SJSA1 (cell line): Measurements from ENCODE around the gene CAMKMT. TPM values are rescaled to one million over a fixed set of nuclear protein-coding genes. Genes with fewer than 3 reads are reported as not detected.

ENCODE experiments used
- DNase-seq, 2 experiments: peaks; one replicate each; pipeline ENCODE4 v3.0.0-alpha.2; 2015 to 2020; ENCODE audit warnings: low spot score in 2 of 2, low read depth in 1 of 2
- H3K27ac ChIP-seq: fragments of 250-450 bp; sonication (Bioruptor Pico); 2 replicates; pipeline ENCODE4 v1.5.1; 2020; ENCODE audit warnings: mild to moderate bottlenecking, moderate library complexity
- H3K27me3 ChIP-seq: fragments of 250-450 bp; sonication (Bioruptor Pico); replicated peaks from 2 replicates; pipeline ENCODE4 v1.5.1; 2020; ENCODE audit warnings: mild to moderate bottlenecking, moderate library complexity
- H3K36me3 ChIP-seq: fragments of 250-450 bp; sonication (Bioruptor Pico); 2 replicates; pipeline ENCODE4 v1.5.1; 2020; ENCODE audit warnings: mild to moderate bottlenecking
- H3K4me1 ChIP-seq: fragments of 250-450 bp; sonication (Bioruptor Pico); replicated peaks from 2 replicates; pipeline ENCODE4 v1.6.1; 2021; ENCODE audit warnings: mild to moderate bottlenecking
- H3K4me3 ChIP-seq: fragments of 250-450 bp; sonication (Bioruptor Pico); 2 replicates; pipeline ENCODE4 v1.5.1; 2020; ENCODE audit warnings: mild to moderate bottlenecking
- H3K9me3 ChIP-seq: fragments of 250-450 bp; sonication (Bioruptor Pico); replicated peaks from 2 replicates; pipeline ENCODE4 v1.5.1; 2020; ENCODE audit warnings: mild to moderate bottlenecking
- total RNA-seq: library from RNA; depleted of rRNA; stranded (reverse); fragments of >200 nt; shearing (Covaris generic); gene quantifications from 2 replicates; pipeline ENCODE4 v1.2.3, GENCODE V29; 2014; rRNA removed

CAMKMT gene
- total RNA-seq, result 4.7 and 11.6 TPM in 2 replicates

DNA sequence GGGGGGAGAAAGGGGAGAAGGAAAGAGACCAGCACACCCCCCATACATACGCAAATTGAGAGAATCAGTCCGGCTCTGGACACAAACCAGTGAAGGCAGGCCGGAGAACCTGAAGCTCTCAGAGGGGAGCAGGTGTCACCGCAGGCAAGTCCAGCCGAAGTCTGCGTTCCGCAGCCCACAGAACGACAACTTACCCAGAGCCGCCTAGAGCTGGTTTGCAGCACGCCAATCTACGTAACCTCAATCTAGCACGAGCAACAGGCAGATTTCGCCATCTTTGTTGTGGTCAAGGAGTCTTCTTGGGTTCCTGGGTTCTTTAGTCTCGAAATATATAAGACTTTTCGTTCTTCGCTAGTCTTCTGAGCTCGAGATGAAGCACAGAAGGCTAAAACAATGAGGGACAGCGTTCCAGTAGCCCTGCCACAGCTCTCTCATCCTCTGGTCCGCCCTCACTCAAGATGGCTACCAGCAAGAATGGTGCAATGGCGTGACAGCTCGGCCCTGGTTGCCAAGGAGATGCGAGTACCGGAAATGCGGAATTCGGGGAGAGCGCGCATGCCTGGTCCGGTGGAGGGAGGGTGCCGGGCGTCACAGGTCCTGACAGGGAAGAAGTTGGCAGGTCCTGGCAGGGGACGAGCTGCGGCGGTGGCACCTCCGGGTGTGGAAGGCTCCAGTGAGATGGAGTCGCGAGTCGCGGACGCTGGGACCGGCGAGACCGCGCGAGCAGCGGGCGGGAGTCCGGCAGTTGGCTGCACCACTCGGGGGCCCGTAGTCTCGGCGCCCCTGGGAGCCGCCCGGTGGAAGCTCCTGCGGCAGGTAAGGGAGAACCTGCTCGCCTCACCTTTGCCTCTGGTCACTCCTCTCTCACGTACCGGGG, at the start of gene CAMKMT, which contains the start of gene PREPL:
Gene CAMKMT, plus strand, starts transcription at position 618 of the 877 bp plus-strand sequence.
Gene PREPL, minus strand, starts transcription at position 165 of the 877 bp plus-strand sequence. CDS start 15,152 bp downstream, outside the sequence.
- H3K27ac ChIP-seq, result peak within 1 kb of the TSS; percentile 100
- H3K4me1 ChIP-seq, result peaks cover 10% of the 10 kb centered on the region; the same call in 1 of the 2 replicates
- no peaks in the 10 kb centered on the region for H3K36me3 ChIP-seq
- H3K27me3 ChIP-seq, result no peaks in the 10 kb centered on the region
- DNase-seq, result peak; percentile 98 to 99
- no peaks in the 10 kb centered on the region for H3K9me3 ChIP-seq
- H3K4me3 ChIP-seq, result peak within 1 kb of the TSS; percentile 68

DNA sequence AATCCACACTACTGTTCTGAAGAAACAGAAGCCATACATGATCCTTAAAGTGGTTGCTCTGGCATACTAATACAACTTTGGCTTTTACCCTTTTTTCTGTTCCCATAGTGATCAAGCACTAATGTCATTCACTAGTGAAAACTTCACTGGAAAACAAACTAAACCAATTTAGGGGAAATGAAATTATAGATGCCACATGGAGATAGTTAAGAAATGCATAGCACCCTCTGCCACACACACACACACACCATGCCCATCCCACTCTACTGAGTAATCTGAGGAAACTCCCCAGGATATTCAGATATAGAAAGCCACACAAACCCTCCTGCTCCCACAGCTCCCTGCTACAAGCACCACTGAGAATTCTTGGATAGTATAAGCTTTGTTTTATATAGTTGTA, 47.4 kb upstream of the CAMKMT start:
- no peaks in the 10 kb centered on the region for H3K4me1 ChIP-seq
- H3K4me3 ChIP-seq, result no peak overlapping the region
- 0 out of 2 replicates have a peak, but pooled peaks cover 3% of the 10 kb centered on the region for H3K36me3 ChIP-seq
- no peaks in the 10 kb centered on the region; the same call in 1 of the 2 replicates for H3K9me3 ChIP-seq
- DNase-seq, result no peak
- no peak overlapping the region for H3K27ac ChIP-seq
- H3K27me3 ChIP-seq, result no peaks in the 10 kb centered on the region

DNA sequence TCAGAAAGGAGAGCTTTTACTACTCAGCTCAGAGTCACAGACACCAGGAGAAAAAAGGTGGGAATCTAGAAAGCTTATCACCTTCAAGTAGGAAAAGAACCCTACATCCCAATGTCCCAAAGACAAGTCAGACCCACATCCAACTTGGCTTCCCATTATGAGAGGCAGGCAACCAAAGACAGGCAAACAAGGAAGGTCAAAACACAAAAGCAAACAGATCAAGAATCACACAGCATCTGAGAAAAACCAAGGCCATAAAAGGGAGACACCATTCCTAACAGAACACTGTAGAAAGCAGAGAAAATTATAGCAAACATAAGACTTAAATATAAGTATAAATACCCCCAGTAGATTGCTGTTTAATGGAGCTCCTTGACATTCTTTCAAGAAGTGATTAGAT, 45.8 kb upstream of the CAMKMT start:
- no peaks in the 10 kb centered on the region for H3K27me3 ChIP-seq
- no peak overlapping the region for H3K4me3 ChIP-seq
- DNase-seq, result no peak
- H3K27ac ChIP-seq, result no peak overlapping the region
- no peaks in the 10 kb centered on the region; the same call in 1 of the 2 replicates for H3K9me3 ChIP-seq
- H3K36me3 ChIP-seq, result peaks cover 16% of the 10 kb centered on the region; the same call in 1 of the 2 replicates
- H3K4me1 ChIP-seq, result no peaks in the 10 kb centered on the region

DNA sequence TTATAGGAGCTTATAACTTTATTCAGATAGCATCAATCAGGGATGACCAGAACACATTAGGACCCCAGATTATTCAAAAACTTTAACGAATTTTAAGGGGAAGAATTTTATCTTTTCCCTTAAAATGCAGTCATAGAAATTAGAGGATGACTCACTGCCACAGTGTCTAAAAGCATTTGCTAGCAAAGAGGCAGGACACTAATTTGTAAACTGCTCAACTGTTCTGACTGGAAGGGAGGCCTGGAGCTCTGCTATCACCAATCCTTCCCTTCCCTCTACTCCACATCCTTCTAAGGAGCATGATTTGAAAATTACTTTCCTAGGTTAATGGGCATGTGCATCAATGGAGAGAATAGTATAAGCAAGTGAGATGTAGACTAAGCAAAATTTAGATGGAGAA, 40.9 kb upstream of the CAMKMT start:
- H3K27ac ChIP-seq, result no peak overlapping the region
- H3K27me3 ChIP-seq, result no peaks in the 10 kb centered on the region
- no peaks in the 10 kb centered on the region for H3K9me3 ChIP-seq
- H3K4me3 ChIP-seq, result no peak overlapping the region
- no peak for DNase-seq
- H3K36me3 ChIP-seq, result peaks cover 44% of the 10 kb centered on the region
- H3K4me1 ChIP-seq, result no peaks in the 10 kb centered on the region

DNA sequence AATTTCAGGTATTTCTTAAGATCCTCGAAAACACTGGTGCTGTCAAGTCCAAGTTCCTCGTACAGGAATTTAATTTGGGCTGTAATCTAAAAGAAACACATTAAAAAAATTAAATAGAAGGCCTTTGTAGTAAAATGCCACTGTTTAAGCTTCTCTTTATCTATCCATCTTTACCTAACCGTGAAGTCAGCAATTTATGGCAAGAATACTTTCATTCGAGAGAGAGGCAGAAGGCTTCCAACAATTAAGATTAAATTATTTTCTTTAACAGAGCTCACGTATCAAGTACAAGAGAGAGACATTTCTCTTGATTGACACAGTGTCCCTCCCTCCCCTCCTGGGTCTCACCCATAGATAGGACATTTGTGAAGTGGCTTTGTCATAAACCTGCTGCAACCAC, 40.4 kb upstream of the CAMKMT start:
- Histone ChIP-seq H3K27me3 (no peaks in the 10 kb centered on the region), H3K4me1 (no peaks in the 10 kb centered on the region), H3K36me3 (peaks cover 44% of the 10 kb centered on the region), H3K27ac (no peak overlapping the region), H3K9me3 (no peaks in the 10 kb centered on the region), H3K4me3 (no peak overlapping the region)
- no peak for DNase-seq

DNA sequence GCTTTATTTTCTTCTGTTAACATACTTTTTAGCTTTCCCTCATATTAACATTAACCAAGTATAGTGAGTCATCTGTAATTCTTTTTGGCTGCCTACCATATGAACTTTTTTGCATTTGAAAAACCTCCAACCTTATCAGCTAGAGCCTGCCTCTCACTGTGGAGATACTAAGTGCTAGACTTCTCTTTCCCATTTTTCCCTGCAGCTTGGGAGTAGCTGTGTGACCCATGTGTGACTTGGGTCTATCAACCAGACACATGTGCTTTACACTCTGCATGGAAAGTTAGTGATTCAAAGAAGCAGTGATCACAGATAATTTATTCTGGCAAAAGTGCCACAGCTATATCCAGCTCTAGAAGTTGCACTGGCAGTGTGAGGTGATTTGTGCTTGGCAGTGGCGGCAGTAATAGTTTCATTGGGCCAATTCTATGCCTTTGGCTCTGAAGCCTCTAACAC, 36.7 kb upstream of the CAMKMT start:
- Histone ChIP-seq H3K27ac (no peak overlapping the region), H3K4me1 (no peaks in the 10 kb centered on the region), H3K27me3 (no peaks in the 10 kb centered on the region), H3K9me3 (no peaks in the 10 kb centered on the region), H3K4me3 (no peak overlapping the region), H3K36me3 (peaks cover 50% of the 10 kb centered on the region)
- DNase-seq, result no peak

DNA sequence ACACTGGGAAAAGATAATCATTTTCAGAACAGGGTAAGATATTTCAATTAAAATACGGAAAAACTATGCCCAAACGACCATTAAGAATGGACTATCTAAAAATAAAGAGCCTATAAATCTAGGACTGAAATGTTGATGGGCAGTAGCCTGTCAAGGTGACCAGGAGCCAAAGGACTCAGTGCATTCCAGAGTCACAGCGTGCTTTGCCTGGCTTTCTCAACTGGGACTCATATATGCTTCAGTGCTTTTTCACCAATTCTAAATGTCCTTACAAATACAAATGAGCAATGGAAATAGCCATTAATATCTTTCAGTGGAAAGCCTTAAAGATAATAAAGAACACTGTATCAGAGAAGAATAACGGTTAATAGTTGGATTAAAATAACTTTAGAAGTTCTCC, 35.9 kb upstream of the CAMKMT start:
- Histone ChIP-seq H3K36me3 (peaks cover 49% of the 10 kb centered on the region), H3K4me3 (no peak overlapping the region), H3K9me3 (no peaks in the 10 kb centered on the region), H3K4me1 (no peaks in the 10 kb centered on the region), H3K27ac (no peak overlapping the region), H3K27me3 (no peaks in the 10 kb centered on the region)
- DNase-seq, result no peak

DNA sequence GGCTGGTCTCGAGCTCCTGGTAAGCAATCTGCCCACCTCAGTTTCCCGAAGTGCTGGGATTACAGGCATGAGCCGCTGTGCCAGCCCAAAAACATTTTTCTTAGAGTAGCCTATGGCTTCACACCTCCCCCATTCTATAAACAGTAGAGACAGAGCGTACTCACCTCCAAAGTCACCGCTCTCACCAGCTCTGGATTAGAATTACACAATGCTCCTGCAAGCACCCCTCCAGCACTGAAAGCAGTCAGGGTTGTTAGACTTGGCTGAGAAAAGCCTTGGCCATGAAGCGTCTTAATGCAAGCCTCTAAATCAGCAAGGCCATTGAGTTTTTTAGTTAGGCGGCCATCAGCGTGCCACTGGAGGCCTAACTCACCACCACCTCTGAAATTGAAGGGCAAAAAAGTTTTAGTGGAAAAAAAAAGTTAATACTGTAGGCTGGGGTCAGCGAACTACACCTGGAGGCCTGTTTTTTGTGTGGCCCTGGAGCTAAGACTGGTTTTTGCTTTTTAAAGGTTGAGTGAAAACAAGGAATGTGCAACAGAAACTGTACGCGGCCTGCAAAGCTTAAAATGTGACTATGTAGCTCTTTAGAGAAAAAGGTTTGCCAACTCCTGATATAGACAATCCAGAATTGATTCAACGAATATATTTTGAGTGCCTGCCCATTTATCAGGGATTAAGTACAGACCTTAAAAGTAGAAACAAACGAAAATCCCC, 35.0 kb upstream of the CAMKMT start:
- Histone ChIP-seq H3K4me3 (no peak overlapping the region), H3K36me3 (peaks cover 46% of the 10 kb centered on the region), H3K27me3 (no peaks in the 10 kb centered on the region), H3K4me1 (no peaks in the 10 kb centered on the region), H3K9me3 (no peaks in the 10 kb centered on the region), H3K27ac (no peak overlapping the region)
- no peak for DNase-seq

DNA sequence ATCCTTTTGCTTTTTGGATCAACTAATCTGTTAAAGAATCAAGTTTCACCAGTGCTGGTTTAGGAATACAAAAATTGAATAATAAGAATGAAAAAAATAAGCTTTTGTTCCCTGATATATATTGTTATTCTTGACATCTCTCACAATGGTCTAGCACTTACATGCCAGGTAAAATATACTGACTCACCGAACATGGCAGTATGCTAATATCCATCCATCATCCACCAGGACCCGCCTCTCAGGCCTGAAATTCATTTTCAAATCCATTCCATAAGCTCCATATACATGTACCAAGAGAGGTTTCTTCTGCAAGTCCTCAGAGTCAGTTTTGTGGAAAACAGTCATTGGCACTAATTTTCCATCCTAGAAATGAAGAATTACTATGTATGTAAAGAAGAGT, 33.0 kb upstream of the CAMKMT start:
- peaks cover 42% of the 10 kb centered on the region for H3K36me3 ChIP-seq
- H3K4me3 ChIP-seq, result no peak overlapping the region
- no peak for DNase-seq
- no peaks in the 10 kb centered on the region for H3K4me1 ChIP-seq
- H3K27me3 ChIP-seq, result no peaks in the 10 kb centered on the region
- H3K27ac ChIP-seq, result no peak overlapping the region
- H3K9me3 ChIP-seq, result no peaks in the 10 kb centered on the region

DNA sequence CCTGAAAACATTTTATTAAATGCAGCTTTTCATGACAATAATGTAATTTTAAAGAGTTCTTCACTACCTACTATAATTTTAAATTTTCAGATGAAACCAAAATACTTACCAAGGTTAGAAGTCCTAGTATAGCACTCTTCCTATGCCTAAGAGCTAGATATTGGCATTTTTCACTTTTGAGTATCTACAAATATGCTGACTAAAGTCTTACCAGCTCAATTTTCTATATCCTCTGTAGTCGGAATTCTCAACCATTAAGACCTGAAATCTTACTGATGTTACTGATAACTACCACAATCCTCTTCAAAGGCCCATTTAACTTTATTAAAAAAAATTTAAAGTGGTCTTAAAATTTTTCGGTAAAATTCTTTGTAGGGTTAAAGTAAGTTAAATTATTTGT, 32.4 kb upstream of the CAMKMT start:
- no peak overlapping the region for H3K27ac ChIP-seq
- no peaks in the 10 kb centered on the region for H3K4me1 ChIP-seq
- no peaks in the 10 kb centered on the region for H3K9me3 ChIP-seq
- no peak for DNase-seq
- H3K4me3 ChIP-seq, result no peak overlapping the region
- peaks cover 37% of the 10 kb centered on the region for H3K36me3 ChIP-seq
- H3K27me3 ChIP-seq, result no peaks in the 10 kb centered on the region

DNA sequence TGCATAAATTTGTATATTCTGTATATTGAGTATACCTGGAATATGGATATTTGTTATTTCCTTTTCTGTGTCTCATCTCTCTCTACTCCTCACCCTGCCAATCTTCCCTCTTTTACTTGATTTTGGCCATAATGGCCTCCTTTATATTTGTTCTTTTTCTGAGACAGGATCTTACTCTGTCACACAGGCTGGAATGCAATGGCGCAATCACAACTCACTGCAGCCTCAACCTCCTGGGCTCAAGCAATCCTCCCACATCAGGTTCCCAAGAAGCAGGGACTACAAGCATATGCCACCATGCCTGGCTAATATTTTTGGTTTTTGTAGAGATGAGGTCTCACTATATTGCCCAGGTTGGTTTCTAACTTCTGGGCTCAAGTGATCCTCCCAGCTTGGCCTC, 30.9 kb upstream of the CAMKMT start:
- Histone ChIP-seq H3K36me3 (peaks cover 37% of the 10 kb centered on the region), H3K27ac (no peak overlapping the region), H3K4me1 (no peaks in the 10 kb centered on the region), H3K27me3 (no peaks in the 10 kb centered on the region), H3K4me3 (no peak overlapping the region), H3K9me3 (no peaks in the 10 kb centered on the region)
- DNase-seq, result no peak

DNA sequence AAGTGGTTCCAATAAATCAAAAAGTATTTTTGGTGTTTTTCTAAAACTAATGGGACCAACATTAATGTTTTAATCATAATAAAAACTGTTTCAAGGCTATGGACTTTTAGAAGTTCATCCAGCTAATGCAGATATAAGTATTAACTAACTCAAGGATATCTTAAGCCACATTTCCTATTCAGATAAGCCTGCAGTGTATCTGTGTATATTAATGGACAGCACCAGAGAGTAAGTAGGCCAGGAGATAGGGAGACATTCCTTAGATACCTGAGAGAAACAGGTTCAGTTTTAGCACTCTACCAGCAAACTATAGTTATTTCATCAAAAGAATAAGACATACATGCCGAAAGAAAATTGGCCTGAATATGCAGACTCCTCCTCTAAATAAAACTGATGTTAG, 27.8 kb upstream of the CAMKMT start:
- DNase-seq, result no peak
- H3K27ac ChIP-seq, result no peak overlapping the region
- no peak overlapping the region for H3K4me3 ChIP-seq
- H3K27me3 ChIP-seq, result no peaks in the 10 kb centered on the region
- H3K9me3 ChIP-seq, result no peaks in the 10 kb centered on the region
- H3K4me1 ChIP-seq, result no peaks in the 10 kb centered on the region
- peaks cover 51% of the 10 kb centered on the region for H3K36me3 ChIP-seq

DNA sequence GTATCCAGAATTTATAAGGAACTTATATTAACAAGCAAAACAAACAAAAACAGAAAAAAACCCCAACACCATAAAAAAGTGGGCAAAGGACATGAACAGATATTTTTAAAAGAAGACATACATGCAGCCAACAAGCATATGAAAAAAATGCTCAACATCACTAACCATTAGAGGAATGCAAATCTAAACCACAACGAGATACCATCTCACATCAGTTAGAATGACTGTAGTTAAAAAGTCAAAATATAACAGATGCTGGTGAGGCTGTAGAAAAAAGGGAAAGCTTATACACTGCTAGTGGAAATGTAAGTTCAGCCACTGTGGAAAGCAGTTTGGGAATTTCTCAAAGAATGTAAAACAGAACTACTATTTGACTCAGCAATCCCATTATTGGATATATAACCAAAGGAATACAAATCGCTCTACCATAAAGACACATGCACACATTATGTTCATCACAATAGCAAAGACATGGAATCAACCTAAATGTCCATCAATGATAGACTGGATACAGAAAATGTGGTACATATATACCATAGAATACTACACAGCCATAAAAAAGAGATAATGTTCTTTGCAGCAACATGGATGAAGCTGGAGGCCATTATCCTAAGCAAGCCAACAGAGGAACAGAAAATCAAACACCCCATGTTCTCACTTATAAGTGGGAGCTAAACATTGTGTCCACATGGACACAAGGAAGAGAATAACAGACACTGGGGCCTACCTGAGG, 25.8 kb upstream of the CAMKMT start:
- H3K36me3 ChIP-seq, result peaks cover 51% of the 10 kb centered on the region

More for the DNA sequence above, 25.8 kb upstream of the CAMKMT start:
- Histone ChIP-seq H3K9me3 (no peaks in the 10 kb centered on the region), H3K4me1 (no peaks in the 10 kb centered on the region), H3K27ac (no peak overlapping the region), H3K27me3 (no peaks in the 10 kb centered on the region), H3K4me3 (no peak overlapping the region)
- DNase-seq, result no peak
